IMR-90 (cell line): ENCODE results near the gene FHL2. TPM values are rescaled to one million over a fixed set of nuclear protein-coding genes. Genes with fewer than 3 reads are reported as not detected.
A peak's percentile ranks its signal among the peaks of the same experiment; 100 is the strongest.

Experiments
- ATAC-seq: fragments of 200-7000 bp; cut with Tn5 transposase; 2 replicates; pipeline ENCODE4 v1.9.1; 2020; ENCODE audit warnings: low read depth, mild to moderate bottlenecking, moderate library complexity
- BruUV-seq: library from RNA; stranded (reverse); fragments of 400-500 nt; replicated peaks from 2 replicates; lab custom pipeline; 2021; lab: Mats Ljungman, UMichigan
- CTCF ChIA-PET: fragments of 300-600 bp; formaldehyde crosslinking; extraction: SDS; loops from one replicate; lab custom pipeline; 2021; ENCODE audit warnings: antibody characterized with exemption; lab: Yijun Ruan, JAX
- POLR2A ChIA-PET: fragments of 300-600 bp; sonication (Branson Sonifier 250); formaldehyde crosslinking; loops from one replicate; lab custom pipeline; 2022; ENCODE audit warnings: antibody characterized with exemption; ENCODE audit not compliant: unreplicated experiment; lab: Charles Lee
- DNase-seq: peaks from one replicate; pipeline ENCODE4 v3.0.0; 2013
- H2AFZ ChIP-seq: replicated peaks from 2 replicates; pipeline ENCODE3; 2013; ENCODE audit warnings: low read length, mild to moderate bottlenecking; ENCODE audit not compliant: poor library complexity
- H2AK5ac ChIP-seq: 2 replicates; pipeline ENCODE4 v1.6.1; 2013; ENCODE audit warnings: low read depth, low read length, inconsistent platforms
- H2AK9ac ChIP-seq: replicated peaks from 2 replicates; pipeline ENCODE3; 2013; ENCODE audit warnings: mild to moderate bottlenecking, low read depth, low read length, moderate library complexity; ENCODE audit not compliant: poor library complexity
- H2BK120ac ChIP-seq: 2 replicates; pipeline ENCODE4 v1.6.1; 2013; ENCODE audit warnings: low read depth, low read length, inconsistent platforms
- H2BK15ac ChIP-seq: 3 replicates; pipeline ENCODE4 v1.6.1; 2013; ENCODE audit warnings: low read depth, low read length, inconsistent platforms
- H2BK20ac ChIP-seq: 2 replicates; pipeline ENCODE4 v1.6.1; 2013; ENCODE audit warnings: low read depth, mild to moderate bottlenecking, inconsistent platforms, low read length, moderate library complexity
- H2BK5ac ChIP-seq: 2 replicates; pipeline ENCODE4 v1.6.1; 2013; ENCODE audit warnings: mild to moderate bottlenecking, low read depth, low read length, inconsistent platforms; ENCODE audit not compliant: poor library complexity, severe bottlenecking
- H3K14ac ChIP-seq: replicated peaks from 2 replicates; pipeline ENCODE4 v1.6.1; 2013; ENCODE audit warnings: low read depth, low read length, inconsistent platforms
- H3K18ac ChIP-seq: 2 replicates; pipeline ENCODE4 v1.6.1; 2013; ENCODE audit warnings: low read depth, low read length, control low read depth
- H3K23ac ChIP-seq: 2 replicates; pipeline ENCODE4 v1.6.1; 2013; ENCODE audit warnings: low read depth, low read length, inconsistent platforms
- H3K27ac ChIP-seq: 2 replicates; pipeline ENCODE4 v1.5.1; 2013; ENCODE audit warnings: mild to moderate bottlenecking, control low read depth, low read length; ENCODE audit not compliant: insufficient read depth
- H3K27me3 ChIP-seq: 2 replicates; pipeline ENCODE4 v1.6.1; 2013; ENCODE audit warnings: low read length; ENCODE audit not compliant: control insufficient read depth, insufficient read depth
- H3K36me3 ChIP-seq: 2 replicates; pipeline ENCODE4 v1.6.1; 2013; ENCODE audit warnings: low read length, mixed read lengths; ENCODE audit not compliant: control insufficient read depth, insufficient read depth
- H3K4ac ChIP-seq: 2 replicates; pipeline ENCODE4 v1.6.1; 2013; ENCODE audit warnings: low read depth, low read length, inconsistent platforms
- H3K4me1 ChIP-seq: 2 replicates; pipeline ENCODE4 v1.6.1; 2013; ENCODE audit warnings: low read length, mixed read lengths; ENCODE audit not compliant: control insufficient read depth, insufficient read depth
- H3K4me2 ChIP-seq: 2 replicates; pipeline ENCODE4 v1.6.1; 2013; ENCODE audit warnings: low read depth, mild to moderate bottlenecking, control low read depth, low read length, moderate library complexity
- H3K4me3 ChIP-seq: 2 replicates; pipeline ENCODE4 v1.5.1; 2013; ENCODE audit warnings: low read depth, mild to moderate bottlenecking, control low read depth, low read length, moderate library complexity; ENCODE audit not compliant: insufficient read depth
- H3K56ac ChIP-seq: 2 replicates; pipeline ENCODE4 v1.6.1; 2013; ENCODE audit warnings: low read length, inconsistent platforms; ENCODE audit not compliant: insufficient read depth; ENCODE audit errors: extremely low read depth
- H3K79me1 ChIP-seq, 2 experiments: 2 replicates each; pipeline ENCODE4 v1.6.1; 2013; ENCODE audit warnings: low read length in 2 of 2, inconsistent platforms in 1 of 2, low read depth in 1 of 2
- H3K9ac ChIP-seq: 2 replicates; pipeline ENCODE4 v1.6.1; 2013; ENCODE audit warnings: low read depth, low read length, control low read depth
- H3K9me1 ChIP-seq: 2 replicates; pipeline ENCODE4 v1.6.1; 2013; ENCODE audit warnings: low read length, inconsistent platforms; ENCODE audit not compliant: insufficient read depth
- H3K9me3 ChIP-seq: 2 replicates; pipeline ENCODE4 v1.6.1; 2013; ENCODE audit warnings: low read length; ENCODE audit not compliant: control insufficient read depth, insufficient read depth
- H4K20me1 ChIP-seq: 2 replicates; pipeline ENCODE4 v1.6.1; 2013; ENCODE audit warnings: low read length, inconsistent platforms; ENCODE audit not compliant: insufficient read depth
- H4K5ac ChIP-seq: 2 replicates; pipeline ENCODE4 v1.6.1; 2013; ENCODE audit warnings: mild to moderate bottlenecking, low read depth, low read length, control low read depth
- H4K8ac ChIP-seq, 2 experiments: 2 replicates each; pipeline ENCODE4 v1.6.1; 2013; ENCODE audit warnings: low read depth in 2 of 2, low read length in 2 of 2, control low read depth in 1 of 2, inconsistent platforms in 1 of 2
- H4K91ac ChIP-seq: 2 replicates; pipeline ENCODE4 v1.6.1; 2013; ENCODE audit warnings: low read depth, low read length, inconsistent platforms; ENCODE audit not compliant: insufficient read depth
- BHLHE40 ChIP-seq: fragments of 150-350 bp; IDR thresholded peaks from 2 replicates; pipeline ENCODE4 v1.6.1; 2016; ENCODE audit warnings: mild to moderate bottlenecking, low read depth, low read length
- CHD1 ChIP-seq: IDR thresholded peaks from 2 replicates; pipeline ENCODE4 v1.6.1; 2012; ENCODE audit warnings: low read depth, low read length, improper control_type of control experiment
- FOS ChIP-seq: fragments of 150-350 bp; IDR thresholded peaks from 2 replicates; pipeline ENCODE4 v1.6.1; 2016; ENCODE audit warnings: low read depth, low read length
- MAFK ChIP-seq: IDR thresholded peaks from 2 replicates; pipeline ENCODE4 v1.6.1; 2012; ENCODE audit warnings: low read depth, low read length, improper control_type of control experiment
- MAZ ChIP-seq: IDR thresholded peaks from 2 replicates; pipeline ENCODE4 v1.6.1; 2012; ENCODE audit warnings: low read depth, mild to moderate bottlenecking, low read length, improper control_type of control experiment, moderate library complexity, borderline replicate concordance
- MXI1 ChIP-seq: IDR thresholded peaks from 2 replicates; pipeline ENCODE4 v1.6.1; 2012; ENCODE audit warnings: low read depth, mild to moderate bottlenecking, low read length, moderate library complexity, borderline replicate concordance
- NFE2L2 ChIP-seq: fragments of 150-350 bp; IDR thresholded peaks from 2 replicates; pipeline ENCODE4 v1.6.1; 2016; ENCODE audit warnings: low read depth, mild to moderate bottlenecking, low read length
- POLR2A ChIP-seq: IDR thresholded peaks from 2 replicates; pipeline ENCODE4 v1.6.1; 2012; ENCODE audit warnings: mild to moderate bottlenecking, low read depth, low read length
- RAD21 ChIP-seq: IDR thresholded peaks from 2 replicates; pipeline ENCODE4 v1.6.1; 2012; ENCODE audit warnings: low read length, improper control_type of control experiment
- RCOR1 ChIP-seq: IDR thresholded peaks from 2 replicates; pipeline ENCODE4 v1.6.1; 2012; ENCODE audit warnings: mild to moderate bottlenecking, low read length, improper control_type of control experiment; ENCODE audit not compliant: insufficient replicate concordance
- RFX5 ChIP-seq: IDR thresholded peaks from 2 replicates; pipeline ENCODE4 v1.8.0; 2012; ENCODE audit warnings: low read depth, mild to moderate bottlenecking, low read length, moderate library complexity
- SMC3 ChIP-seq: fragments of 150-350 bp; IDR thresholded peaks from 2 replicates; pipeline ENCODE4 v1.6.1; 2016; ENCODE audit warnings: low read depth, mild to moderate bottlenecking, antibody characterized with exemption, low read length, moderate library complexity
- WGBS, 2 experiments: methylation state at CpG; one replicate each; pipeline versions ENCODE4 v1.1.5 to v1.1.7; 2013; ENCODE audit warnings: missing lambda C conversion rate in 2 of 2; ENCODE audit not compliant: insufficient read length in 1 of 2; ENCODE audit errors: extremely low coverage in 2 of 2; 5-methylcytosine and 5-hydroxymethylcytosine counted together
- dilution Hi-C: fragments of 300-500 bp; cut with HindIII; formaldehyde crosslinking; loops from one replicate; pipeline ENCODE4 v1.14.3; 2018; ENCODE audit warnings: low sequenced_read_pairs; ENCODE audit not compliant: unreplicated experiment
- in situ Hi-C: fragments of 300-500 bp; cut with MboI; formaldehyde crosslinking; loops from 3 replicates; pipeline ENCODE4 v1.14.3; 2019; ENCODE audit warnings: low sequenced_read_pairs, inconsistent platforms, mixed read lengths
- intact Hi-C: fragments of 100-400 bp; cut with micrococcal nuclease; formaldehyde crosslinking; loops from 2 replicates; pipeline ENCODE4 v1.10.0; 2022
- polyA plus RNA-seq, 3 experiments: library from polyadenylated mRNA; depleted of rRNA; stranded (reverse); fragments of >200 nt; gene quantifications; 2 replicates each; pipeline ENCODE4 v1.2.3, GENCODE V29; 2012; ENCODE audit warnings: low replicate concordance in 1 of 3
- total RNA-seq: library from RNA; depleted of rRNA; stranded (reverse); fragments of >200 nt; gene quantifications from 2 replicates; pipeline ENCODE4 v1.2.3, GENCODE V29; 2012
- TF ChIP-seq, protein P1 (sequence below): fragments of 150-350 bp; IDR thresholded peaks from 2 replicates; pipeline ENCODE4 v1.6.1; 2017; ENCODE audit warnings: mild to moderate bottlenecking, antibody characterized with exemption, low read length, low read depth
- TF ChIP-seq, protein P2 (sequence below): fragments of 150-350 bp; IDR thresholded peaks from 2 replicates; pipeline ENCODE4 v1.6.1; 2016; ENCODE audit warnings: low read depth, mild to moderate bottlenecking, low read length, moderate library complexity, borderline replicate concordance
- TF ChIP-seq, protein P3 (sequence below): conservative IDR thresholded peaks from 2 replicates; pipeline ENCODE4 v1.5.1; 2012; ENCODE audit warnings: mild to moderate bottlenecking, low read depth, low read length, improper control_type of control experiment

The FHL2 gene
- total and polyA plus RNA-seq, 2 of the 4 experiments (the other 2 are of a cell fraction): 464 to 550 TPM

DNA sequence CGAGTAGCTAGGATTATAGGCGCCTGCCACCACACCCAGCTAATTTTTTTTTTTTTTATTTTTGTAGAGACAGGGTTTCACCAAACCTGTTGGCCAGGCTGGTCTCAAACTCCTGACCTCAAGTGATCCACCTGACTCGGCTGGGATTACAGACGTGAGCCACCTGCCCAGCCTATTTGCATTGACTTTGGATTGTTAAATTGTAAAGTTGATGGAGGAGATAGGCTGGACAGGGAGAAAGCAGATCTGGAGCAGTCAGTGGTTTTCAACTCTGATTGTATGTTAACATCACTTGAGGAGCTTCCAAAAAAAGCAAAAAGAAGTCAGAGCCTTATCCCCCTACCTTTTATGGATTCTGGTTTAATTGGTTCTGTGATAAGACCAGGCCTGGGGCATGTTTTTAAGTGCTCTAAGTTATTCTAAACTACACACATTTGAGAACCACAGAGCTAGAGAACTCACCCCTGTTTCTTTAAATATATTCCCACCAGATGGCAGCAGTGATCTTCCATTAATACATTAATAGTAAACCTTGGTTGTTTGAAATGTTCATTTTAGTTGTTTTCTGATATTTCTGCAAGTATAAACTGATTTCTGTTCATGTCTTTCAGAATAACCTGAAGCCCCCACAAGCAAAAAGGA, 54.0 kb downstream of the FHL2 start:
- Histone ChIP-seq H3K79me1 (peaks cover 10 to 12% of the 10 kb centered on the region in 2 experiments; a peak in 3 of 4 replicates), H3K27ac (no peak overlapping the region), H3K9me3 (no peaks in the 10 kb centered on the region), H3K4me3 (no peak overlapping the region), H3K36me3 (peaks cover 36% of the 10 kb centered on the region), H4K8ac (no peak overlapping the region), H3K4ac (no peak overlapping the region), H3K4me2 (no peak overlapping the region), H2BK5ac (no peak overlapping the region), H3K14ac (no peak overlapping the region), H3K18ac (no peak overlapping the region), H4K5ac (no peak overlapping the region), H3K9ac (no peak overlapping the region), H2BK15ac (no peak overlapping the region), H3K9me1 (no peaks in the 10 kb centered on the region), H2BK20ac (no peak overlapping the region), H2AK5ac (no peak overlapping the region), H2BK120ac (no peak overlapping the region), H3K23ac (no peak overlapping the region), H3K27me3 (no peaks in the 10 kb centered on the region), H3K4me1 (no peaks in the 10 kb centered on the region), H2AFZ (no peak overlapping the region), H4K20me1 (no peaks in the 10 kb centered on the region; the same call in 1 of the 2 replicates), H4K91ac (no peak overlapping the region), H3K56ac (no peak overlapping the region), H2AK9ac (no peak overlapping the region)
- ChIA-PET CTCF (interaction anchor here (0.6 to 1.7 kb wide), 5 partner anchors 10 to 232 kb away, joined by 3 to 9 read pairs (median 3); no protein-coding TSS in a partner anchor), POLR2A (interaction anchor here (0.5 kb wide), 1 partner anchor 176 kb away, joined by 3 read pairs; no protein-coding TSS in a partner anchor)
- no TSS peak for BruUV-seq
- dilution Hi-C loops (no loop called here), intact Hi-C loops (loop anchor here (1.0 to 10.0 kb wide), 6 partner anchors 47 to 740 kb away; partner anchors contain the start of gene NCK2), in situ Hi-C loops (loop anchor here (10.0 to 25.0 kb wide), 2 partner anchors 190 to 442 kb away; no protein-coding TSS in a partner anchor)
- peak; percentile 89 for ATAC-seq
- WGBS, 2 experiments: no CpG with 5 or more reads among the region's 4 CpGs
- DNase-seq: peak; percentile 61
- TF ChIP-seq FOS (no peak), RFX5 (no peak), MAFK (no peak), RCOR1 (no peak), CHD1 (no peak), NFE2L2 (no peak), MXI1 (no peak), MAZ (no peak), SMC3 (peak; percentile 54; the same call in 1 of the 2 replicates), BHLHE40 (no peak), RAD21 (peak; percentile 60), POLR2A (no peak)
- TF ChIP-seq, protein P1, sequence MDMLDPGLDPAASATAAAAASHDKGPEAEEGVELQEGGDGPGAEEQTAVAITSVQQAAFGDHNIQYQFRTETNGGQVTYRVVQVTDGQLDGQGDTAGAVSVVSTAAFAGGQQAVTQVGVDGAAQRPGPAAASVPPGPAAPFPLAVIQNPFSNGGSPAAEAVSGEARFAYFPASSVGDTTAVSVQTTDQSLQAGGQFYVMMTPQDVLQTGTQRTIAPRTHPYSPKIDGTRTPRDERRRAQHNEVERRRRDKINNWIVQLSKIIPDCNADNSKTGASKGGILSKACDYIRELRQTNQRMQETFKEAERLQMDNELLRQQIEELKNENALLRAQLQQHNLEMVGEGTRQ: no peak
- TF ChIP-seq, protein P2, sequence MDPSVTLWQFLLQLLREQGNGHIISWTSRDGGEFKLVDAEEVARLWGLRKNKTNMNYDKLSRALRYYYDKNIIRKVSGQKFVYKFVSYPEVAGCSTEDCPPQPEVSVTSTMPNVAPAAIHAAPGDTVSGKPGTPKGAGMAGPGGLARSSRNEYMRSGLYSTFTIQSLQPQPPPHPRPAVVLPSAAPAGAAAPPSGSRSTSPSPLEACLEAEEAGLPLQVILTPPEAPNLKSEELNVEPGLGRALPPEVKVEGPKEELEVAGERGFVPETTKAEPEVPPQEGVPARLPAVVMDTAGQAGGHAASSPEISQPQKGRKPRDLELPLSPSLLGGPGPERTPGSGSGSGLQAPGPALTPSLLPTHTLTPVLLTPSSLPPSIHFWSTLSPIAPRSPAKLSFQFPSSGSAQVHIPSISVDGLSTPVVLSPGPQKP: no peak
- TF ChIP-seq, protein P3, sequence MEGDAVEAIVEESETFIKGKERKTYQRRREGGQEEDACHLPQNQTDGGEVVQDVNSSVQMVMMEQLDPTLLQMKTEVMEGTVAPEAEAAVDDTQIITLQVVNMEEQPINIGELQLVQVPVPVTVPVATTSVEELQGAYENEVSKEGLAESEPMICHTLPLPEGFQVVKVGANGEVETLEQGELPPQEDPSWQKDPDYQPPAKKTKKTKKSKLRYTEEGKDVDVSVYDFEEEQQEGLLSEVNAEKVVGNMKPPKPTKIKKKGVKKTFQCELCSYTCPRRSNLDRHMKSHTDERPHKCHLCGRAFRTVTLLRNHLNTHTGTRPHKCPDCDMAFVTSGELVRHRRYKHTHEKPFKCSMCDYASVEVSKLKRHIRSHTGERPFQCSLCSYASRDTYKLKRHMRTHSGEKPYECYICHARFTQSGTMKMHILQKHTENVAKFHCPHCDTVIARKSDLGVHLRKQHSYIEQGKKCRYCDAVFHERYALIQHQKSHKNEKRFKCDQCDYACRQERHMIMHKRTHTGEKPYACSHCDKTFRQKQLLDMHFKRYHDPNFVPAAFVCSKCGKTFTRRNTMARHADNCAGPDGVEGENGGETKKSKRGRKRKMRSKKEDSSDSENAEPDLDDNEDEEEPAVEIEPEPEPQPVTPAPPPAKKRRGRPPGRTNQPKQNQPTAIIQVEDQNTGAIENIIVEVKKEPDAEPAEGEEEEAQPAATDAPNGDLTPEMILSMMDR: peak; percentile 52
